LoVo (cell line): Measurements from ENCODE around the gene CFAP161.

ENCODE experiments used
- DNase-seq: peaks from one replicate; pipeline ENCODE4 v3.0.0-alpha.2; 2016; ENCODE audit warnings: low spot score

The CFAP161 gene

GRCh38 chr15:81133782-81134461 lies at the start of gene CFAP161:
Gene CFAP161, plus strand, starts transcription at chr15:81134270. Its CDS starts 60 bp downstream, at chr15:81134330.
- no peak for DNase-seq

- DNase-seq = no peak
Measured at GRCh38 chr15:81084716-81085115, 49.4 kb upstream of the CFAP161 start.

- DNase-seq = no peak
Measured at GRCh38 chr15:81085213-81085612, 48.9 kb upstream of the CFAP161 start.

GRCh38 chr15:81085898-81086297 lies 48.2 kb upstream of the CFAP161 start:
- no peak for DNase-seq

GRCh38 chr15:81087066-81087465 lies 47.0 kb upstream of the CFAP161 start:
- no peak for DNase-seq

- no peak for DNase-seq
Measured at GRCh38 chr15:81087694-81088093, 46.4 kb upstream of the CFAP161 start.

GRCh38 chr15:81088470-81089013 lies 45.5 kb upstream of the CFAP161 start:
- no peak for DNase-seq

- DNase-seq = peak; percentile 29
Measured at GRCh38 chr15:81091889-81092558, 42.0 kb upstream of the CFAP161 start.

- DNase-seq = no peak
Measured at GRCh38 chr15:81092559-81092902, 41.5 kb upstream of the CFAP161 start.

- DNase-seq = no peak
Measured at GRCh38 chr15:81093961-81094360, 40.1 kb upstream of the CFAP161 start.

GRCh38 chr15:81095690-81096365 lies 38.2 kb upstream of the CFAP161 start:
- no peak for DNase-seq

- no peak for DNase-seq
Measured at GRCh38 chr15:81096398-81096797, 37.7 kb upstream of the CFAP161 start.

GRCh38 chr15:81097116-81097889 lies 36.8 kb upstream of the CFAP161 start:
- DNase-seq = no peak

GRCh38 chr15:81097890-81098280 lies 36.2 kb upstream of the CFAP161 start:
- DNase-seq = no peak

GRCh38 chr15:81098349-81098748 lies 35.7 kb upstream of the CFAP161 start:
- no peak for DNase-seq

GRCh38 chr15:81098861-81099651 lies 35.0 kb upstream of the CFAP161 start:
- DNase-seq = no peak

GRCh38 chr15:81101894-81102815 lies 31.9 kb upstream of the CFAP161 start:
- no peak for DNase-seq

- no peak for DNase-seq
Measured at GRCh38 chr15:81103857-81104256, 30.2 kb upstream of the CFAP161 start.

- DNase-seq = no peak
Measured at GRCh38 chr15:81105545-81105944, 28.5 kb upstream of the CFAP161 start.

GRCh38 chr15:81106560-81106959 lies 27.5 kb upstream of the CFAP161 start:
- peak; percentile 74 for DNase-seq
